Bronchus fibroblast of lung (primary cell): Measurements from ENCODE around the gene NKIRAS2. TPM values are rescaled to one million over a fixed set of nuclear protein-coding genes. Genes with fewer than 3 reads are reported as not detected.

Source experiments
- total RNA-seq: library from RNA; depleted of rRNA; stranded (reverse); fragments of >200 nt; gene quantifications from 2 replicates; pipeline ENCODE4 v1.2.3, GENCODE V29; 2015

The NKIRAS2 gene
- total RNA-seq: 40.2 and 41.3 TPM in 2 replicates

GRCh38 chr17:42019509-42020404 is at the start of gene NKIRAS2:
NKIRAS2 (plus strand) TSS chr17:42020090; CDS start chr17:42021578, 1,488 bp downstream.

GRCh38 chr17:42016941-42017865 is 2.7 kb upstream of the NKIRAS2 start, which contains the start of gene DNAJC7:
DNAJC7 (minus strand) TSS chr17:42017439; CDS start chr17:42017416, 23 bp downstream.

GRCh38 chr17:42050393-42051012 is 30.6 kb downstream of the NKIRAS2 start, which contains the start of gene C17orf113:
C17orf113 (minus strand) TSS chr17:42050601; CDS start chr17:42043376, 7,225 bp downstream.

Other genes with a start within 250 kb of the NKIRAS2 start
- gene JUP, start 233.4 kb upstream of the NKIRAS2 start, total RNA-seq: 31.1 and 32.8 TPM in 2 replicates
- 48.6 and 53.4 TPM in 2 replicates for gene P3H4, start 208.1 kb upstream of the NKIRAS2 start, total RNA-seq
- gene FKBP10, start 207.1 kb upstream of the NKIRAS2 start, total RNA-seq: 235 and 246 TPM in 2 replicates
- 58.7 and 65.0 TPM in 2 replicates for gene NT5C3B, start 183.9 kb upstream of the NKIRAS2 start, total RNA-seq
- 0.17 TPM in 1 of 2 replicates, not detected in the other for gene KLHL10, start 182.3 kb upstream of the NKIRAS2 start, total RNA-seq
- 10.6 and 11.6 TPM in 2 replicates for gene KLHL11, start 154.7 kb upstream of the NKIRAS2 start, total RNA-seq
- 445 and 520 TPM in 2 replicates for gene ACLY, start 101.1 kb upstream of the NKIRAS2 start, total RNA-seq
- gene ODAD4, start 89.5 kb upstream of the NKIRAS2 start, total RNA-seq: 0.45 and 2.0 TPM in 2 replicates
- gene CNP, start 53.3 kb upstream of the NKIRAS2 start, total RNA-seq: 54.5 and 60.2 TPM in 2 replicates
- gene DNAJC7, start 2.7 kb upstream of the NKIRAS2 start, total RNA-seq: 49.8 and 51.8 TPM in 2 replicates
- gene C17orf113, start 30.5 kb downstream of the NKIRAS2 start, total RNA-seq: 0.17 and 0.30 TPM in 2 replicates
- gene ZNF385C, start 78.4 kb downstream of the NKIRAS2 start, total RNA-seq: not detected in 2 replicates
- gene DHX58, start 92.6 kb downstream of the NKIRAS2 start, total RNA-seq: 4.3 and 5.2 TPM in 2 replicates
- gene KAT2A, start 101.3 kb downstream of the NKIRAS2 start, total RNA-seq: 9.8 and 14.6 TPM in 2 replicates
- gene HSPB9, start 102.7 kb downstream of the NKIRAS2 start, total RNA-seq: not detected in 2 replicates
- gene RAB5C, start 134.9 kb downstream of the NKIRAS2 start, total RNA-seq: 122 and 133 TPM in 2 replicates
- gene KCNH4, start 161.1 kb downstream of the NKIRAS2 start, total RNA-seq: under 0.01 TPM in 1 of 2 replicates, not detected in the other
- gene HCRT, start 165.4 kb downstream of the NKIRAS2 start, total RNA-seq: not detected in 2 replicates
- 8.2 and 10.1 TPM in 2 replicates for gene GHDC, start 174.4 kb downstream of the NKIRAS2 start, total RNA-seq